Measurements from ENCODE around the gene WSCD2. TPM values are rescaled to one million over a fixed set of nuclear protein-coding genes. Genes with fewer than 3 reads are reported as not detected.

WSCD2 gene
- total RNA-seq, 2 experiments from 2014 or later: not detected

DNA sequence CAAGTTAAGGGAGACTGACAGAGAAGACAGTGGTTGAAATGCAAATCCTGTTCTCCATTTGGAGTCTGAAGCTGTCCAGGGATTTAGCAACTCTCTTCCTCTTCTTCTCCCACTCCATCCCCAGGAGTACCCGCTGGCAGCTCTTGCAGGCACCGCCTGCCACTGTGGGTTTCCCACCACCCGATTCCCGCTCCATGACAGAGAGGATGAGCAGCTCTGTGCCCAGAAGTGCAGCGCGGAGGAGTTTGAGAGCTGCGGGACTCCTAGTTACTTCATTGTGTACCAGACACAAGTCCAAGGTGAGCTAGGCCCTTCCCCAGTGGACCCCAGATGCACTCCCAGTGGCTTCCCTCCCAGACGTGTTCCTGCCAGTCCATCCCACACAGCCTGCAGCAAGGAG, 97.8 kb downstream of the WSCD2 start:
- H3K9me3 ChIP-seq (ENCODE audit: low read length): no peaks in the 10 kb centered on the region
- no peak overlapping the region for H2AFZ ChIP-seq (ENCODE audit: low read length)
- no peaks in the 10 kb centered on the region for H3K4me1 ChIP-seq (ENCODE audit: insufficient read depth, low read length, poor library complexity, severe bottlenecking)
- BruUV-seq (replicated peaks): no TSS peak
- no peak overlapping the region for H3K4me3 ChIP-seq (ENCODE audit: low read depth, low read length, poor library complexity, severe bottlenecking)
- ChIA-PET POLR2A (interaction anchor here (0.6 kb wide), 1 partner anchor 543 kb away, joined by 3 read pairs; no protein-coding TSS in a partner anchor), CTCF (ENCODE audit: unreplicated experiment) (no interaction called here)
- no peaks in the 10 kb centered on the region for H3K9me2 ChIP-seq (ENCODE audit: insufficient read depth, low read length)
- H3K36me3 ChIP-seq (ENCODE audit: insufficient read depth, low read length): no peaks in the 10 kb centered on the region
- H3K4me2 ChIP-seq (ENCODE audit: low read length): no peak overlapping the region
- intact Hi-C loops (cut with micrococcal nuclease; ENCODE audit: unreplicated experiment): no loop called here
- no peaks in the 10 kb centered on the region for H3K79me2 ChIP-seq (ENCODE audit: insufficient read depth, low read depth, low read length)
- H3K27ac ChIP-seq (ENCODE audit: low read depth, low read length, poor library complexity, severe bottlenecking): no peak overlapping the region
- TF ChIP-seq, protein P1, sequence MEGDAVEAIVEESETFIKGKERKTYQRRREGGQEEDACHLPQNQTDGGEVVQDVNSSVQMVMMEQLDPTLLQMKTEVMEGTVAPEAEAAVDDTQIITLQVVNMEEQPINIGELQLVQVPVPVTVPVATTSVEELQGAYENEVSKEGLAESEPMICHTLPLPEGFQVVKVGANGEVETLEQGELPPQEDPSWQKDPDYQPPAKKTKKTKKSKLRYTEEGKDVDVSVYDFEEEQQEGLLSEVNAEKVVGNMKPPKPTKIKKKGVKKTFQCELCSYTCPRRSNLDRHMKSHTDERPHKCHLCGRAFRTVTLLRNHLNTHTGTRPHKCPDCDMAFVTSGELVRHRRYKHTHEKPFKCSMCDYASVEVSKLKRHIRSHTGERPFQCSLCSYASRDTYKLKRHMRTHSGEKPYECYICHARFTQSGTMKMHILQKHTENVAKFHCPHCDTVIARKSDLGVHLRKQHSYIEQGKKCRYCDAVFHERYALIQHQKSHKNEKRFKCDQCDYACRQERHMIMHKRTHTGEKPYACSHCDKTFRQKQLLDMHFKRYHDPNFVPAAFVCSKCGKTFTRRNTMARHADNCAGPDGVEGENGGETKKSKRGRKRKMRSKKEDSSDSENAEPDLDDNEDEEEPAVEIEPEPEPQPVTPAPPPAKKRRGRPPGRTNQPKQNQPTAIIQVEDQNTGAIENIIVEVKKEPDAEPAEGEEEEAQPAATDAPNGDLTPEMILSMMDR (conservative IDR thresholded peaks at IDR 0.05; ENCODE audit: low read length): no peak
- TF ChIP-seq EZH2phosphoT487 (IDR thresholded peaks at IDR 0.05; ENCODE audit: borderline replicate concordance, low read depth, low read length): no peak
- DNase-seq (ENCODE audit: low spot score): no peak
- H4K20me1 ChIP-seq (ENCODE audit: insufficient read depth, low read length): no peaks in the 10 kb centered on the region

DNA sequence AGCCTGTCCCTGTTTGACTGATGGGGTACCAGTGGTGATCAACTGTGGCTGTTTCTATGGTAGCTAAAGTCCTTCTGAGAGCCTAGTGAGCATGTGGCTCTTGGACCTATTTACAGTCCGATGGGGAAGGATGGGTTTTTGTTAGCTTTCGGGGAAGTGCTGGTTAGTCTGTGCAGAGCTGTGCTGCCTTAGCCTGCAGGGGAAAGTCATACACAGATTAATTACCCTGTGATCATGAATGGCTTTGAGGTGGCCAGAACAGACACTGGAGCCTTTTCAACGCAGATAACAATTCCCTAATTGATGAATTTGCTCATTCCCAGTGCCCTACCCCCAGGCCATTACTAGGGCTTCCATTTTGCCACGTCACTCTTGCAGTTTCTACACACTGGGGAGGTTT, 99.7 kb downstream of the WSCD2 start:
- Histone ChIP-seq H3K4me2 (ENCODE audit: low read length) (no peak overlapping the region), H3K79me2 (ENCODE audit: insufficient read depth, low read depth, low read length) (no peaks in the 10 kb centered on the region), H3K27ac (ENCODE audit: low read depth, low read length, poor library complexity, severe bottlenecking) (no peak overlapping the region), H3K36me3 (ENCODE audit: insufficient read depth, low read length) (no peaks in the 10 kb centered on the region), H3K9me2 (ENCODE audit: insufficient read depth, low read length) (no peaks in the 10 kb centered on the region), H2AFZ (ENCODE audit: low read length) (no peak overlapping the region), H3K9me3 (ENCODE audit: low read length) (no peaks in the 10 kb centered on the region), H4K20me1 (ENCODE audit: insufficient read depth, low read length) (no peaks in the 10 kb centered on the region), H3K4me3 (ENCODE audit: low read depth, low read length, poor library complexity, severe bottlenecking) (no peak overlapping the region), H3K4me1 (ENCODE audit: insufficient read depth, low read length, poor library complexity, severe bottlenecking) (no peaks in the 10 kb centered on the region)
- POLR2A ChIA-PET: no interaction called here
- no peak for DNase-seq (ENCODE audit: low spot score)
- TF ChIP-seq, protein P1 (conservative IDR thresholded peaks at IDR 0.05; ENCODE audit: low read length): no peak
- TF ChIP-seq EZH2phosphoT487 (IDR thresholded peaks at IDR 0.05; ENCODE audit: borderline replicate concordance, low read depth, low read length): no peak
- BruUV-seq (replicated peaks): no TSS peak
- CTCF ChIA-PET (ENCODE audit: unreplicated experiment): no interaction called here
- intact Hi-C loops (cut with micrococcal nuclease; ENCODE audit: unreplicated experiment): no loop called here

DNA sequence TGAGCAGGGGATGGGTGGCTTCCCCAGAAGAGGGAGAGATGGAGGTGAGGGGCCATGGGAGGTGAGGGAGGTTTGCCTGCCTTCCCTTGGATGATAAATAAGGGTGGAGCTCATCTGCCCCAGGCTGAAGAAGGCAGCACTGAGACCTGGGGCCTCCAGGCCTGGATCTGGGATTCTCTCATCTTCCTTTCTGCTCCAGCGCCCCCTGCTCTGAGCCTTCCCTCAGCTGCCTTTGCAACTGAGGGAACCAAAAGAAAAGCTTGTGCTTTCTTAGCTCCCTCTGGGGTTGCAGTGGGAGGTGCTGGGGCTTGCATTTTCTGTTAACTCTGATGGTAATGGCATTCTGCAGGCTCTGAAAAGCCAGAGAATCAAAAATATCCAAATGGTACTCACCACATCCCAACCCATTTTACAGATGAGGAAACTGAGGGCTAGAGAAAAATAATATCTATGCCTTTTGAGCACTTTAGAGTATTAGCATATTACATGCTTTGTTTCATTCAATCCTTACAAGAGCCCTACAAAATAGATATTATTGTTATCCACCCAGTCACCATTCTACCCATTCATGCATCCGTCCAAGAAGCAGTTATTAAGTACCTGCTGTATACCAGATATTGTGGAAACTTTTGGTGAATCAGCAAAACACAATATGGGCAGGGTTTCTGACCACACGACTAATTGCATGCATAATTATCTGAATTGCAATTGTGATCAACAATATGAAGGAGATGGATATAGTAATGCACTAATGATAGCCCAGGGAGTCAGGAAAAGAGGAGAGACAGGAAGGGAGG, 102.2 kb downstream of the WSCD2 start:
- Histone ChIP-seq H3K79me2 (ENCODE audit: insufficient read depth, low read depth, low read length) (no peaks in the 10 kb centered on the region), H3K9me2 (ENCODE audit: insufficient read depth, low read length) (no peaks in the 10 kb centered on the region), H3K4me3 (ENCODE audit: low read depth, low read length, poor library complexity, severe bottlenecking) (no peak overlapping the region), H2AFZ (ENCODE audit: low read length) (no peak overlapping the region), H3K36me3 (ENCODE audit: insufficient read depth, low read length) (no peaks in the 10 kb centered on the region), H4K20me1 (ENCODE audit: insufficient read depth, low read length) (no peaks in the 10 kb centered on the region), H3K4me1 (ENCODE audit: insufficient read depth, low read length, poor library complexity, severe bottlenecking) (no peaks in the 10 kb centered on the region), H3K9me3 (ENCODE audit: low read length) (no peaks in the 10 kb centered on the region), H3K27ac (ENCODE audit: low read depth, low read length, poor library complexity, severe bottlenecking) (no peak overlapping the region), H3K4me2 (ENCODE audit: low read length) (no peak overlapping the region)
- ChIA-PET POLR2A (no interaction called here), CTCF (ENCODE audit: unreplicated experiment) (no interaction called here)
- no TSS peak for BruUV-seq (replicated peaks)
- intact Hi-C loops (cut with micrococcal nuclease; ENCODE audit: unreplicated experiment): no loop called here
- TF ChIP-seq, protein P1 (conservative IDR thresholded peaks at IDR 0.05; ENCODE audit: low read length): no peak
- no peak for TF ChIP-seq EZH2phosphoT487 (IDR thresholded peaks at IDR 0.05; ENCODE audit: borderline replicate concordance, low read depth, low read length)
- no peak for DNase-seq (ENCODE audit: low spot score)
